ENCODE measurements around the gene SCN9A.

DNA sequence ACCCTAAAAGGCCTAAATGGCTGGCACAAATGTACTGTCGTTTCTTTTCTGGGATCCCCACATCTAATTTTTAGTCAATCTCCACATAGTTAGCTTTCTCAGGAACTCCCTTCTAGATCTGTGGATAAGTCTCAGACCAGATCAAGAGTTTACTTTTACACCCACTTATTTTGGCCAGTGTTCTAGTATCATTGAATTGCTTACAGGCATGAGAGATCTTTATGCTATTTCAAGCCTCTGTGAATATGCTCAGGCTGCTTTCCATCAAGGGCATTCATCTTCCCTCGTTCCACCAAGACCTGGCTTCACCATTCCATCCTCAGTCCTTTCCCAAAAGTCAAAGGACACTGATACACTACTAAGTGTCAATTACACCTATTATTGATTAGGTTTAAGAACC is 220.2 kb downstream of the SCN9A start:
- TF ChIP-seq CTCF (IDR thresholded peaks at IDR 0.05; ENCODE audit: low read depth, low read length, poor library complexity, severe bottlenecking) (no peak), EZH2phosphoT487 (IDR thresholded peaks at IDR 0.05; ENCODE audit: borderline replicate concordance, low read length) (no peak)
